HCT116 (cell line): ENCODE measurements around the gene FBXL15. TPM values are rescaled to one million over a fixed set of nuclear protein-coding genes. Genes with fewer than 3 reads are reported as not detected.

ENCODE experiments used
- ATAC-seq: fragments of 200-7000 bp; cut with Tn5 transposase; 2 replicates; pipeline ENCODE4 v1.9.1; 2020; ENCODE audit warnings: mild to moderate bottlenecking, moderate library complexity
- BruUV-seq: library from RNA; stranded (reverse); fragments of 400-500 nt; replicated peaks from 2 replicates; lab custom pipeline; 2021; lab: Mats Ljungman, UMichigan
- CTCF ChIA-PET: fragments of 300-600 bp; sonication (Branson Sonifier 250); formaldehyde crosslinking; loops from one replicate; lab custom pipeline; 2021; ENCODE audit warnings: antibody characterized with exemption; lab: Charles Lee
- POLR2A ChIA-PET: fragments of 300-600, 350-600 bp; sonication (Branson Sonifier 250); formaldehyde crosslinking; loops from one replicate; lab custom pipeline; 2021; ENCODE audit warnings: antibody characterized with exemption; lab: Charles Lee
- RAD21 ChIA-PET, 2 experiments: fragments of 300-600 bp; sonication (Branson Sonifier 250); formaldehyde crosslinking; loops; one replicate each; lab custom pipeline; 2023; ENCODE audit warnings: low total read pairs in 2 of 2; ENCODE audit not compliant: uncharacterized antibody in 2 of 2, unreplicated experiment in 2 of 2, low non-redundant PET in 1 of 2; lab: Charles Lee
- DNase-seq: peaks from one replicate; pipeline ENCODE4 v3.0.0-alpha.2; 2010; ENCODE audit warnings: low read depth, low spot score
- H2AFZ ChIP-seq: fragments of 200-600 bp; shearing (Covaris generic), sonication (generic); 2 replicates; pipeline ENCODE4 v1.6.1; 2017; ENCODE audit warnings: low read depth, mixed run types, mixed read lengths, antibody characterized with exemption, low read length; ENCODE audit not compliant: poor library complexity, severe bottlenecking
- H3K27ac ChIP-seq: 2 replicates; pipeline ENCODE4 v1.5.1; 2012; ENCODE audit warnings: low read depth, low read length
- H3K27me3 ChIP-seq: fragments of 200-600 bp; sonication (generic); 2 replicates; pipeline ENCODE4 v1.6.1; 2016; ENCODE audit warnings: mixed run types, low read length, mixed read lengths; ENCODE audit not compliant: insufficient read depth
- H3K36me3 ChIP-seq, 2 experiments: fragments of 200-500 bp in 1 of 2; fragments of 200-600 bp in 1 of 2; sonication (Bioruptor generic) in 1 of 2; sonication (generic) in 1 of 2; 2 replicates each; pipeline versions ENCODE4 v1.5.1 to v1.6.1; 2014 to 2016; ENCODE audit warnings: low read length in 2 of 2, inconsistent platforms in 1 of 2, mixed read lengths in 1 of 2, mixed run types in 1 of 2; ENCODE audit not compliant: insufficient read depth in 2 of 2, control insufficient read depth in 1 of 2
- H3K4me1 ChIP-seq, 2 experiments: fragments of 200-600 bp in 1 of 2; sonication (generic) in 1 of 2; 2 replicates each; pipeline versions ENCODE4 v1.5.1 to v1.6.1; 2012 to 2017; ENCODE audit warnings: low read length in 2 of 2, inconsistent platforms in 1 of 2, mild to moderate bottlenecking in 1 of 2, mixed read lengths in 1 of 2, mixed run types in 1 of 2, moderate library complexity in 1 of 2; ENCODE audit not compliant: insufficient read depth in 2 of 2, control insufficient read depth in 1 of 2
- H3K4me2 ChIP-seq: fragments of 200-600 bp; sonication (generic); 2 replicates; pipeline ENCODE4 v1.6.1; 2017; ENCODE audit warnings: mixed run types, low read length, mixed read lengths
- H3K4me3 ChIP-seq, 2 experiments: fragments of 200-600 bp in 1 of 2; sonication (generic) in 1 of 2; replicated peaks in 1 of 2; 2 replicates each; pipeline ENCODE4 v1.5.1; 2011 to 2016; ENCODE audit warnings: low read length in 2 of 2, control low read depth in 1 of 2, low read depth in 1 of 2, mild to moderate bottlenecking in 1 of 2, mixed read lengths in 1 of 2, mixed run types in 1 of 2
- H3K79me2 ChIP-seq: fragments of 200-600 bp; sonication (generic); 2 replicates; pipeline ENCODE4 v1.6.1; 2017; ENCODE audit warnings: mild to moderate bottlenecking, mixed run types, low read length, moderate library complexity, mixed read lengths; ENCODE audit not compliant: insufficient read depth
- H3K9ac ChIP-seq: fragments of 200-600 bp; sonication (generic); 2 replicates; pipeline ENCODE4 v1.6.1; 2016; ENCODE audit warnings: low read length, mixed read lengths
- H3K9me2 ChIP-seq: fragments of 200-600 bp; sonication (generic), shearing (Covaris generic); 2 replicates; pipeline ENCODE4 v1.6.1; 2017; ENCODE audit warnings: mixed run types, mild to moderate bottlenecking, moderate library complexity; ENCODE audit not compliant: insufficient read depth
- H3K9me3 ChIP-seq, 2 experiments: fragments of 200-500 bp in 1 of 2; fragments of 200-600 bp in 1 of 2; sonication (Bioruptor generic) in 1 of 2; sonication (generic) in 1 of 2; 2 replicates each; pipeline ENCODE4 v1.6.1; 2014 to 2017; ENCODE audit warnings: low read length in 2 of 2, mixed read lengths in 2 of 2, inconsistent platforms in 1 of 2, low read depth in 1 of 2, mild to moderate bottlenecking in 1 of 2, mixed run types in 1 of 2, moderate library complexity in 1 of 2; ENCODE audit not compliant: control insufficient read depth in 1 of 2, insufficient read depth in 1 of 2
- H4K20me1 ChIP-seq: fragments of 200-600 bp; sonication (generic), shearing (Covaris generic); 2 replicates; pipeline ENCODE4 v1.6.1; 2017; ENCODE audit warnings: mixed run types, mild to moderate bottlenecking, moderate library complexity; ENCODE audit not compliant: insufficient read depth
- CBX3 ChIP-seq: IDR thresholded peaks from 2 replicates; pipeline ENCODE4 v1.6.1; 2012; ENCODE audit warnings: low read depth
- CTCF ChIP-seq, 3 experiments: fragments of 200-600 bp in 1 of 3; sonication (generic) in 1 of 3; IDR thresholded peaks in 2 of 3; conservative IDR thresholded peaks in 1 of 3; 2 replicates each; pipeline ENCODE4 v1.5.1; 2012 to 2017; ENCODE audit warnings: low read depth in 2 of 3, low read length in 2 of 3, antibody characterized with exemption in 1 of 3, borderline replicate concordance in 1 of 3, control low read depth in 1 of 3, mild to moderate bottlenecking in 1 of 3, mixed read lengths in 1 of 3, mixed run types in 1 of 3, moderate library complexity in 1 of 3; ENCODE audit not compliant: insufficient read depth in 1 of 3
- EGR1 ChIP-seq: IDR thresholded peaks from 2 replicates; pipeline ENCODE4 v1.6.1; 2012; ENCODE audit warnings: low read depth
- POLR2A ChIP-seq: IDR thresholded peaks from 2 replicates; pipeline ENCODE4 v1.7.0; 2011; ENCODE audit warnings: borderline replicate concordance; ENCODE audit not compliant: insufficient read depth, insufficient read length; ENCODE audit errors: extremely low read depth
- SIN3A ChIP-seq: IDR thresholded peaks from 2 replicates; pipeline ENCODE4 v1.6.1; 2012; ENCODE audit warnings: low read depth
- TCF7L2 ChIP-seq: IDR thresholded peaks from 2 replicates; pipeline ENCODE4 v1.7.0; 2011; ENCODE audit warnings: borderline replicate concordance, inconsistent platforms; ENCODE audit not compliant: insufficient read depth, insufficient read length; ENCODE audit errors: extremely low read depth
- ZNF274 ChIP-seq: fragments of 200-500 bp; sonication (Bioruptor generic); IDR thresholded peaks from 2 replicates; pipeline ENCODE4 v1.6.1; 2014; ENCODE audit warnings: mild to moderate bottlenecking, low read depth, low read length, inconsistent platforms
- intact Hi-C: fragments of 100-400 bp; cut with micrococcal nuclease; formaldehyde crosslinking; loops from 2 replicates; pipeline ENCODE4 v1.10.0; 2022
- total RNA-seq: library from RNA; stranded (reverse); gene quantifications from one replicate; pipeline ENCODE4 v1.2.1, GENCODE V29; 2021; ENCODE audit not compliant: unreplicated experiment
- TF ChIP-seq, protein P1 (sequence below): IDR thresholded peaks from 2 replicates; pipeline ENCODE4 v1.6.1; 2012

FBXL15 gene
- total RNA-seq, 1 experiment from 2014 or later: 21.1 TPM

DNA sequence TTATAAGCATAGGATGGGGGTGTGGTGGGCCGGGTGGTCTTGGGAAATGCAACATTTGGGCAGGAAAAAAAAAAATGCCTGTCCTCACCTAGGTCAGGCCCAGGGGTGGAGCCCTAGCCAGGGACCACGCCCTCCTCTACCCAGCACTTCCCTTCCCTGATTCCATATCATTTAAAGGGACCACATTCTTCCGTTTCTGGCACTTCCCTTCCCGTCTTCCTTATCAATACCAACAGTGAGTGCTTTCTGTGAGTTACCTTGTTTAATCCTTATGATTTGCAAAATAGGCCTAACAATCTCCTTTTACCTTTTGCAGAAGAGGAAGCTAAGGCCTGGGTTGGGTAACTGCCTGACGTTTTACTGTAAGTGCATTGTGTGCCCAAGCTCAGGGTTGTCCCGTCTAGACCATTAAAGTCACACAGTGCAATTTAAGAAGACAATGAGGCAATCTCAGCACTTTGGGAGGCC, 47.4 kb downstream of the FBXL15 start:
- Histone ChIP-seq H3K4me1 (peaks cover 23 to 25% of the 10 kb centered on the region in 2 experiments), H3K9me3 (no peaks in the 10 kb centered on the region), H4K20me1 (no peaks in the 10 kb centered on the region), H2AFZ (no peak overlapping the region), H3K79me2 (peaks cover 22% of the 10 kb centered on the region; the same call in 1 of the 2 replicates), H3K9me2 (no peaks in the 10 kb centered on the region), H3K36me3 (peaks cover 0 to 2% of the 10 kb centered on the region in 2 experiments; a peak in 1 of 4 replicates), H3K27me3 (no peaks in the 10 kb centered on the region), H3K4me3 (no peak overlapping the region), H3K4me2 (no peak overlapping the region), H3K9ac (no peak overlapping the region), H3K27ac (no peak overlapping the region)
- no peak for TF ChIP-seq SIN3A
- TF ChIP-seq POLR2A: no peak
- no peak for TF ChIP-seq EGR1
- no peak for TF ChIP-seq CBX3
- TF ChIP-seq, protein P1, sequence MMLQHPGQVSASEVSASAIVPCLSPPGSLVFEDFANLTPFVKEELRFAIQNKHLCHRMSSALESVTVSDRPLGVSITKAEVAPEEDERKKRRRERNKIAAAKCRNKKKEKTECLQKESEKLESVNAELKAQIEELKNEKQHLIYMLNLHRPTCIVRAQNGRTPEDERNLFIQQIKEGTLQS: no peak
- no peak for TF ChIP-seq CTCF (IDR thresholded peaks at IDR 0.05 in 2 of 3, conservative IDR thresholded peaks at IDR 0.05 in 1 of 3; ENCODE audit: borderline replicate concordance in 1 of 3, insufficient read depth in 1 of 3, low read depth in 2 of 3, low read length in 2 of 3)
- TF ChIP-seq ZNF274: no peak
- TF ChIP-seq TCF7L2: no peak
- DNase-seq: no peak
- ChIA-PET POLR2A (no interaction called here), RAD21 (no interaction called here), CTCF (interaction anchor here (1.0 kb wide), 1 partner anchor 14 kb away, joined by 3 read pairs; no protein-coding TSS in a partner anchor)
- no TSS peak for BruUV-seq
- no peak for ATAC-seq
- intact Hi-C loops: no loop called here
